Neuronal stem cell (in vitro differentiated cells): ENCODE results near the gene LETMD1.

Source experiments
- DNase-seq: peaks from one replicate; pipeline ENCODE4 v3.0.0-alpha.2; 2013; ENCODE audit warnings: low spot score
- H2AFZ ChIP-seq: one replicate; pipeline ENCODE4 v1.6.1; 2013; ENCODE audit warnings: mild to moderate bottlenecking, low read length, inconsistent platforms
- H2AK5ac ChIP-seq: 2 replicates; pipeline ENCODE4 v1.6.1; 2013; ENCODE audit warnings: low read depth, mild to moderate bottlenecking, inconsistent platforms, low read length, moderate library complexity, mixed read lengths
- H2BK120ac ChIP-seq: 2 replicates; pipeline ENCODE4 v1.6.1; 2013; ENCODE audit warnings: low read depth, mild to moderate bottlenecking, inconsistent platforms, low read length, moderate library complexity, mixed read lengths
- H2BK12ac ChIP-seq: one replicate; pipeline ENCODE4 v1.6.1; 2013; ENCODE audit warnings: low read length, inconsistent platforms
- H2BK15ac ChIP-seq: 2 replicates; pipeline ENCODE4 v1.6.1; 2013; ENCODE audit warnings: mild to moderate bottlenecking, low read length, inconsistent platforms, mixed read lengths
- H2BK5ac ChIP-seq: one replicate; pipeline ENCODE4 v1.6.1; 2013; ENCODE audit warnings: inconsistent platforms, mild to moderate bottlenecking, low read length, moderate library complexity
- H3K14ac ChIP-seq: one replicate; pipeline ENCODE4 v1.6.1; 2013; ENCODE audit warnings: low read length, inconsistent platforms
- H3K18ac ChIP-seq: 2 replicates; pipeline ENCODE4 v1.6.1; 2013; ENCODE audit warnings: low read length, inconsistent platforms
- H3K23ac ChIP-seq: 2 replicates; pipeline ENCODE4 v1.6.1; 2013; ENCODE audit warnings: low read depth, mild to moderate bottlenecking, mixed read lengths, low read length, inconsistent platforms; ENCODE audit not compliant: poor library complexity
- H3K27ac ChIP-seq: replicated peaks from 3 replicates; pipeline ENCODE4 v1.5.1; 2013; ENCODE audit warnings: low read length, inconsistent platforms
- H3K27me3 ChIP-seq, 3 experiments: 2 replicates each; pipeline ENCODE4 v1.6.1; 2013; ENCODE audit warnings: low read length in 3 of 3, mild to moderate bottlenecking in 2 of 3, inconsistent platforms in 1 of 3, low read depth in 1 of 3, mixed read lengths in 1 of 3, moderate library complexity in 1 of 3; ENCODE audit not compliant: control insufficient read depth in 3 of 3, insufficient read depth in 3 of 3
- H3K36me3 ChIP-seq, 2 donors: replicated peaks in 1 of 2; 2 replicates each; pipeline ENCODE4 v1.6.1; 2013; ENCODE audit warnings: low read length in 2 of 2; ENCODE audit not compliant: control insufficient read depth in 2 of 2, insufficient read depth in 2 of 2
- H3K4ac ChIP-seq: 2 replicates; pipeline ENCODE4 v1.6.1; 2013; ENCODE audit warnings: inconsistent platforms, mild to moderate bottlenecking, low read length, moderate library complexity
- H3K4me1 ChIP-seq, 2 donors: 1 replicate in 1 of 2; 2 replicates in 1 of 2; pipeline ENCODE4 v1.6.1; 2013; ENCODE audit warnings: low read length in 2 of 2, low read depth in 1 of 2; ENCODE audit not compliant: control insufficient read depth in 2 of 2, insufficient read depth in 1 of 2
- H3K4me2 ChIP-seq: one replicate; pipeline ENCODE4 v1.6.1; 2013; ENCODE audit warnings: mild to moderate bottlenecking, low read length, inconsistent platforms; ENCODE audit not compliant: insufficient read depth, poor library complexity, severe bottlenecking
- H3K4me3 ChIP-seq, 2 donors: 2 replicates each; pipeline ENCODE4 v1.5.1; 2013; ENCODE audit warnings: low read length in 2 of 2, mild to moderate bottlenecking in 2 of 2, inconsistent platforms in 1 of 2, moderate library complexity in 1 of 2
- H3K79me1 ChIP-seq: one replicate; pipeline ENCODE4 v1.6.1; 2013; ENCODE audit warnings: low read depth, mild to moderate bottlenecking, inconsistent platforms, low read length, moderate library complexity
- H3K9ac ChIP-seq: one replicate; pipeline ENCODE4 v1.6.1; 2013; ENCODE audit warnings: mild to moderate bottlenecking, low read depth, low read length, inconsistent platforms; ENCODE audit not compliant: poor library complexity
- H3K9me3 ChIP-seq, 2 donors: replicated peaks in 1 of 2; 2 replicates each; pipeline versions ENCODE3 to v1.6.1; 2013; ENCODE audit warnings: low read length in 2 of 2, mild to moderate bottlenecking in 2 of 2, inconsistent platforms in 1 of 2, low read depth in 1 of 2, mixed read lengths in 1 of 2, moderate library complexity in 1 of 2; ENCODE audit not compliant: control insufficient read depth in 2 of 2, insufficient read depth in 1 of 2
- H4K8ac ChIP-seq: one replicate; pipeline ENCODE4 v1.6.1; 2013; ENCODE audit warnings: low read depth, mild to moderate bottlenecking, inconsistent platforms, low read length, moderate library complexity
- H4K91ac ChIP-seq: one replicate; pipeline ENCODE4 v1.6.1; 2013; ENCODE audit warnings: low read length, low read depth, mild to moderate bottlenecking, inconsistent platforms; ENCODE audit not compliant: poor library complexity
- WGBS, 2 donors: extraction: QIAGEN DNeasy Blood & Tissue Kit; methylation state at CpG; one replicate each; pipeline ENCODE4 v1.1.7; 2013; ENCODE audit warnings: missing lambda C conversion rate in 2 of 2, mixed read lengths in 1 of 2; ENCODE audit not compliant: insufficient read length in 2 of 2, insufficient replicate concordance in 1 of 2; ENCODE audit errors: extremely low coverage in 2 of 2; 5-methylcytosine and 5-hydroxymethylcytosine counted together

Gene LETMD1

DNA sequence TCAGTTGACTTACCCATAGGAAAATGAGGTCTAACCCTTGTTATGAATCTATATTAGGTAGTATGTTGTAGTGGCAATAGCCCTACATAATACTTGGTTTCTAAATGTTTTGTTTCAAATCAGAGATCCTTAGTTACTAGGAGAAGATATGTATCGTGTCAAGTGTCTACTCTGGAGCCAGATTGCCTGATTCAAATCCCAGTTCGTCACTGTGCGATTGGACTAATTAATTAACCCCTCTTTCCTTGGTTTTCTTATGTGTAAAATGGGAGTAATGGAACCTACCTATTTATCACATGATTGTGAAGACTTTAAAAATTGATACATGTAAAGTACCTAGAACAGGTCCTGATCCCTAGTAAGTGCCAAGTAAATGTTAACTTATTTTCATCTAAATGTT is 1.4 kb downstream of the LETMD1 start:
- H3K4me2 ChIP-seq, result no peak overlapping the region

DNA sequence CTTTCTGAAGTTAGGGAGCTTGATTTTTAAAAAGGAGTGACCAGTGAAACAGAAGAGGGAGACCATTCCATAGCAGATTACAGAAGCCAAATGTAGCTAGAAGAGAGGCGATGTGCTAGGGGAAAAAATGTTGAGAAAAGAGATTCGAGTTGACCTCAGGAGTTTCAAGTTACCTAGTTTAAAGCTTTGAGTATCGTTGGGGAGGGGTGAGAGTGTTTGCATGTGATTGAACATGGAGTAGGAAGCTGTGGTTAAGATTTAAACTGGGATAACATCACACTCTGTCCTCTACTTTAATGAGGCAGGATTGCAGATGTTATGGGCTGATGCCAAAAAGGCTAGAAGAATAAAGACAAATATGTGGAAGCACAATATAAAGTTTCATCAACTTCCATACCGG is 3.7 kb downstream of the LETMD1 start:
- H4K8ac ChIP-seq, result no peak overlapping the region
- no peak overlapping the region for H3K4ac ChIP-seq

More for the DNA sequence above, 1.4 kb downstream of the LETMD1 start:
- H3K79me1 ChIP-seq, result no peaks in the 10 kb centered on the region
- H3K4me3 ChIP-seq, result no peak overlapping the region
- H3K4me1 ChIP-seq, result peaks cover 3% of the 10 kb centered on the region in 2 donors
- no peak overlapping the region for H2AK5ac ChIP-seq
- no peak overlapping the region for H2BK12ac ChIP-seq
- H2BK5ac ChIP-seq, result no peak overlapping the region
- no peak overlapping the region for H3K4ac ChIP-seq
- H3K36me3 ChIP-seq, result peaks cover 4 to 5% of the 10 kb centered on the region in 2 donors
- no peaks in the 10 kb centered on the region for H3K9me3 ChIP-seq
- no peak overlapping the region for H3K9ac ChIP-seq
- no peak overlapping the region for H3K14ac ChIP-seq
- WGBS, 2 donors, result no CpG with 5 or more reads among the region's 3 CpGs
- no peak overlapping the region for H3K27ac ChIP-seq
- H2BK120ac ChIP-seq, result no peak overlapping the region
- no peak overlapping the region for H4K91ac ChIP-seq
- no peak overlapping the region for H4K8ac ChIP-seq
- DNase-seq, result no peak
- H2BK15ac ChIP-seq, result no peak overlapping the region
- no peak overlapping the region for H3K23ac ChIP-seq
- no peaks in the 10 kb centered on the region for H3K27me3 ChIP-seq
- no peak overlapping the region for H2AFZ ChIP-seq
- H3K18ac ChIP-seq, result no peak overlapping the region

DNA sequence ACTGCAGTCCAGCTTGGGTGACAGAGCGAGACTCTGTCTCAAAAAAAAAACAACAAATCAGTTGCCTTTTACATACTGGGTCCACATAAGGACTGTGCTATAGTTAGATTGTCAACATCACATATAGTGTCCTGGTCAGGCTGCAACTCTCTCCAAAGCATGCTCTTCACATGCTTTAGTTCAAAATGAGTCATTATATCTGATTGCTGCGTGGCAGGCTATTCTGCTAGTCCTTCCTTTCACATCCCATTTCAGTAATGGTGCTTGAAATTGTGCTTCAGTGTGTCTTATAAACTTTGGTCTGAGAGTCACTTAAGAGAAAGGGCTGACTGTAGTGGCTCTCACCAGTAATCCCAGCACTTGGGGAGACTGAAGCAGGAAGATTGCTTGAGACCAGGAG is 6.9 kb downstream of the LETMD1 start:
- no peaks in the 10 kb centered on the region for H3K4me1 ChIP-seq
- H3K27me3 ChIP-seq, result no peaks in the 10 kb centered on the region
- no peak overlapping the region for H3K23ac ChIP-seq
- H3K4ac ChIP-seq, result no peak overlapping the region
- H3K36me3 ChIP-seq, result peaks cover 19 to 24% of the 10 kb centered on the region in 2 donors
- H3K14ac ChIP-seq, result no peak overlapping the region
- no peak overlapping the region for H3K9ac ChIP-seq
- H3K4me3 ChIP-seq, result no peak overlapping the region
- H3K27ac ChIP-seq, result no peak overlapping the region
- no peak for DNase-seq
- no peak overlapping the region for H4K91ac ChIP-seq
- H2BK12ac ChIP-seq, result no peak overlapping the region
- no peak overlapping the region for H3K18ac ChIP-seq
- no peaks in the 10 kb centered on the region for H3K9me3 ChIP-seq
- H3K4me2 ChIP-seq, result no peak overlapping the region
- H2BK120ac ChIP-seq, result no peak overlapping the region
- H2AFZ ChIP-seq, result no peak overlapping the region
- no peak overlapping the region for H2BK5ac ChIP-seq
- H2BK15ac ChIP-seq, result no peak overlapping the region
- no peaks in the 10 kb centered on the region for H3K79me1 ChIP-seq
- no CpG with 5 or more reads among the region's 2 CpGs for whole genome bisulfite sequencing, 2 donors
- H4K8ac ChIP-seq, result no peak overlapping the region
- H2AK5ac ChIP-seq, result no peak overlapping the region

More for the DNA sequence above, 3.7 kb downstream of the LETMD1 start:
- no peak overlapping the region for H3K18ac ChIP-seq
- H3K9ac ChIP-seq, result no peak overlapping the region
- no peaks in the 10 kb centered on the region for H3K27me3 ChIP-seq
- H2BK15ac ChIP-seq, result no peak overlapping the region
- peaks cover 3% of the 10 kb centered on the region in 2 donors for H3K4me1 ChIP-seq
- no peak overlapping the region for H2BK120ac ChIP-seq
- DNase-seq, result no peak
- H3K79me1 ChIP-seq, result no peaks in the 10 kb centered on the region
- no peak overlapping the region for H4K91ac ChIP-seq
- no peak overlapping the region for H2BK12ac ChIP-seq
- no CpG with 5 or more reads among the region's 4 CpGs for WGBS, 2 donors
- H2BK5ac ChIP-seq, result no peak overlapping the region
- no peak overlapping the region for H3K4me3 ChIP-seq
- H3K36me3 ChIP-seq, result peaks cover 9 to 12% of the 10 kb centered on the region in 2 donors
- no peaks in the 10 kb centered on the region for H3K9me3 ChIP-seq
- H3K27ac ChIP-seq, result no peak overlapping the region
- H2AK5ac ChIP-seq, result no peak overlapping the region
- no peak overlapping the region for H3K4me2 ChIP-seq
- H3K14ac ChIP-seq, result no peak overlapping the region
- no peak overlapping the region for H2AFZ ChIP-seq
- H3K23ac ChIP-seq, result no peak overlapping the region

DNA sequence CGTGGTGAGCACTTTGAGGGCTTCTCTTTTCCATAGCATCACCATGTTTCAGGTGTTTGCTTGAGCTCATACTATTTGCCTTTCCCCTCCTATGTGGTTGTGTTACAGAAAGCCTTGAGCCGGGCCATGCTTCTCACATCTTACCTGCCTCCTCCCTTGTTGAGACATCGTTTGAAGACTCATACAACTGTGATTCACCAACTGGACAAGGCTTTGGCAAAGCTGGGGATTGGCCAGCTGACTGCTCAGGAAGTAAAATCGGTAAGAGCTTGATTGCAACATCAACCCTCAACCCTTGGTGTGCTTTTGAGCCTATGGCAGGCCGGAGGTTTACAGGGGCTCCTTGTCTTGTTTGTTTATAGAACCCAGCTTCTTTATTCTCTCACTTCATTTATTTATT is 8.1 kb downstream of the LETMD1 start:
- no peak overlapping the region for H4K8ac ChIP-seq
- no peak overlapping the region for H2AFZ ChIP-seq
- no peak overlapping the region for H4K91ac ChIP-seq
- H3K9me3 ChIP-seq, result no peaks in the 10 kb centered on the region
- no peak overlapping the region for H3K4me3 ChIP-seq
- H3K23ac ChIP-seq, result no peak overlapping the region
- no peak overlapping the region for H2AK5ac ChIP-seq
- no peak overlapping the region for H2BK5ac ChIP-seq
- H3K4me2 ChIP-seq, result no peak overlapping the region
- no peak overlapping the region for H2BK120ac ChIP-seq
- H3K79me1 ChIP-seq, result no peaks in the 10 kb centered on the region
- H2BK15ac ChIP-seq, result no peak overlapping the region
- no peak overlapping the region for H3K18ac ChIP-seq
- peaks cover 20 to 29% of the 10 kb centered on the region in 2 donors for H3K36me3 ChIP-seq
- H2BK12ac ChIP-seq, result no peak overlapping the region
- H3K27ac ChIP-seq, result no peak overlapping the region
- no peak for DNase-seq
- no peak overlapping the region for H3K14ac ChIP-seq
- H3K9ac ChIP-seq, result no peak overlapping the region
- H3K27me3 ChIP-seq, result no peaks in the 10 kb centered on the region
- no peaks in the 10 kb centered on the region for H3K4me1 ChIP-seq
- no peak overlapping the region for H3K4ac ChIP-seq
- no CpG with 5 or more reads among the region's 5 CpGs for WGBS, 2 donors
